H9 (cell line): ENCODE measurements around the gene ADIPOR1. TPM values are rescaled to one million over a fixed set of nuclear protein-coding genes. Genes with fewer than 3 reads are reported as not detected.

ENCODE experiments used
- DNase-seq: peaks from one replicate; pipeline ENCODE4 v3.0.0-alpha.2; 2017
- H2AFZ ChIP-seq: one replicate; pipeline ENCODE4 v1.6.1; 2013; ENCODE audit warnings: mild to moderate bottlenecking, low read length, control low read depth, moderate library complexity
- H2AK5ac ChIP-seq: 2 replicates; pipeline ENCODE4 v1.6.1; 2013; ENCODE audit warnings: low read length, control low read depth, mixed read lengths; ENCODE audit not compliant: insufficient read length
- H2BK120ac ChIP-seq: one replicate; pipeline ENCODE4 v1.6.1; 2013; ENCODE audit warnings: low read depth, mild to moderate bottlenecking, low read length, control low read depth, inconsistent platforms; ENCODE audit not compliant: poor library complexity, severe bottlenecking
- H2BK12ac ChIP-seq: 2 replicates; pipeline ENCODE4 v1.6.1; 2013; ENCODE audit warnings: low read length, control low read depth, mixed read lengths, low read depth; ENCODE audit not compliant: insufficient read length
- H2BK15ac ChIP-seq: 2 replicates; pipeline ENCODE4 v1.6.1; 2013; ENCODE audit warnings: low read depth, low read length, control low read depth
- H2BK20ac ChIP-seq: one replicate; pipeline ENCODE4 v1.6.1; 2013; ENCODE audit warnings: low read depth, mild to moderate bottlenecking, low read length, control low read depth, inconsistent platforms; ENCODE audit not compliant: poor library complexity, severe bottlenecking
- H2BK5ac ChIP-seq: 2 replicates; pipeline ENCODE4 v1.6.1; 2013; ENCODE audit warnings: low read length, control low read depth, mixed read lengths; ENCODE audit not compliant: insufficient read length
- H3K14ac ChIP-seq: 2 replicates; pipeline ENCODE4 v1.6.1; 2013; ENCODE audit warnings: low read length, control low read depth; ENCODE audit not compliant: insufficient read depth
- H3K18ac ChIP-seq: 2 replicates; pipeline ENCODE4 v1.6.1; 2013; ENCODE audit warnings: low read depth, mild to moderate bottlenecking, mixed read lengths, low read length, control low read depth; ENCODE audit not compliant: insufficient read length
- H3K23ac ChIP-seq: 2 replicates; pipeline ENCODE4 v1.6.1; 2013; ENCODE audit warnings: low read length, control low read depth, mixed read lengths, low read depth; ENCODE audit not compliant: insufficient read length
- H3K23me2 ChIP-seq: 2 replicates; pipeline ENCODE4 v1.6.1; 2013; ENCODE audit warnings: low read depth, mild to moderate bottlenecking, mixed read lengths, low read length, control low read depth; ENCODE audit not compliant: insufficient read length, poor library complexity, severe bottlenecking
- H3K27ac ChIP-seq: 2 replicates; pipeline ENCODE4 v1.5.1; 2013; ENCODE audit warnings: low read length, control low read depth, mixed read lengths, low read depth; ENCODE audit not compliant: insufficient read length
- H3K27me3 ChIP-seq: 2 replicates; pipeline ENCODE4 v1.6.1; 2013; ENCODE audit warnings: low read length, control low read depth, inconsistent platforms; ENCODE audit not compliant: insufficient read depth
- H3K4ac ChIP-seq: 2 replicates; pipeline ENCODE4 v1.6.1; 2013; ENCODE audit warnings: low read depth, mild to moderate bottlenecking, control low read depth, inconsistent platforms, low read length, moderate library complexity
- H3K4me1 ChIP-seq: 2 replicates; pipeline ENCODE4 v1.6.1; 2013; ENCODE audit warnings: low read length, control low read depth, inconsistent platforms; ENCODE audit not compliant: insufficient read depth
- H3K4me2 ChIP-seq: 2 replicates; pipeline ENCODE4 v1.6.1; 2013; ENCODE audit warnings: low read length, control low read depth, mixed read lengths; ENCODE audit not compliant: insufficient read length, insufficient read depth
- H3K56ac ChIP-seq: 2 replicates; pipeline ENCODE4 v1.6.1; 2013; ENCODE audit warnings: low read depth, mild to moderate bottlenecking, mixed read lengths, low read length, control low read depth; ENCODE audit not compliant: insufficient read length
- H3K79me1 ChIP-seq: 2 replicates; pipeline ENCODE4 v1.6.1; 2013; ENCODE audit warnings: low read depth, mild to moderate bottlenecking, moderate library complexity, low read length, control low read depth, inconsistent platforms; ENCODE audit not compliant: insufficient read depth, poor library complexity, severe bottlenecking
- H3K79me2 ChIP-seq: 2 replicates; pipeline ENCODE4 v1.6.1; 2013; ENCODE audit warnings: low read length, control low read depth, inconsistent platforms; ENCODE audit not compliant: insufficient read depth
- H3K9ac ChIP-seq: 2 replicates; pipeline ENCODE4 v1.6.1; 2013; ENCODE audit warnings: low read length, control low read depth, mixed read lengths; ENCODE audit not compliant: insufficient read length; ENCODE audit errors: extremely low read depth
- H3K9me3 ChIP-seq: one replicate; pipeline ENCODE4 v1.6.1; 2013; ENCODE audit warnings: low read depth, low read length, inconsistent platforms; ENCODE audit not compliant: control insufficient read depth
- H3T11ph ChIP-seq: one replicate; pipeline ENCODE4 v1.6.1; 2013; ENCODE audit warnings: mild to moderate bottlenecking, low read length, control low read depth, inconsistent platforms
- H4K20me1 ChIP-seq: one replicate; pipeline ENCODE4 v1.6.1; 2013; ENCODE audit not compliant: control insufficient read depth, insufficient read length, insufficient read depth
- H4K5ac ChIP-seq: 2 replicates; pipeline ENCODE4 v1.6.1; 2013; ENCODE audit warnings: low read depth, mild to moderate bottlenecking, mixed read lengths, low read length, control low read depth; ENCODE audit not compliant: insufficient read length
- H4K8ac ChIP-seq: replicated peaks from 2 replicates; pipeline ENCODE4 v1.6.1; 2013; ENCODE audit warnings: low read length, control low read depth, mixed read lengths, low read depth; ENCODE audit not compliant: insufficient read length
- H4K91ac ChIP-seq: 2 replicates; pipeline ENCODE4 v1.6.1; 2013; ENCODE audit warnings: low read depth, mild to moderate bottlenecking, moderate library complexity, mixed read lengths, low read length, control low read depth; ENCODE audit not compliant: insufficient read length
- H3K27ac Mint-ChIP-seq, 3 experiments: 2 replicates in 2 of 3; 3 replicates in 1 of 3; pipeline ENCODE4 v1.8.0; 2020 to 2021; ENCODE audit warnings: mixed read lengths in 3 of 3, mild to moderate bottlenecking in 1 of 3, moderate library complexity in 1 of 3
- H3K27me3 Mint-ChIP-seq: 2 replicates; pipeline ENCODE4 v1.8.0; 2021; ENCODE audit warnings: low read depth, mild to moderate bottlenecking, moderate library complexity, mixed read lengths
- H3K36me3 Mint-ChIP-seq, 3 experiments: 2 replicates in 2 of 3; 3 replicates in 1 of 3; pipeline ENCODE4 v1.8.0; 2020 to 2021; ENCODE audit warnings: low read depth in 3 of 3, mixed read lengths in 3 of 3; ENCODE audit not compliant: insufficient read depth in 1 of 3
- H3K4me1 Mint-ChIP-seq, 2 experiments: 2 replicates each; pipeline ENCODE4 v1.8.0; 2020; ENCODE audit warnings: mixed read lengths in 2 of 2
- H3K4me3 Mint-ChIP-seq, 2 experiments: 2 replicates in 1 of 2; 3 replicates in 1 of 2; pipeline ENCODE4 v1.8.0; 2020 to 2021; ENCODE audit warnings: mild to moderate bottlenecking in 2 of 2, mixed read lengths in 2 of 2, moderate library complexity in 1 of 2
- H3K9me3 Mint-ChIP-seq, 2 experiments: 2 replicates in 1 of 2; 3 replicates in 1 of 2; pipeline ENCODE4 v1.8.0; 2020; ENCODE audit warnings: mild to moderate bottlenecking in 2 of 2, mixed read lengths in 2 of 2, moderate library complexity in 1 of 2
- CTCF ChIP-seq: fragments of 200-600 bp; sonication (generic); conservative IDR thresholded peaks from 3 replicates; pipeline ENCODE4 v1.8.0; 2021; ENCODE audit warnings: antibody characterized with exemption, mild to moderate bottlenecking
- total RNA-seq: library from RNA; stranded (reverse); gene quantifications from 2 replicates; pipeline ENCODE4 v1.2.1, GENCODE V29; 2021

ADIPOR1 gene
- total RNA-seq, 1 experiment from 2014 or later = 65.0 TPM

GRCh38 chr1:202991112-202991511 lies 33.0 kb upstream of the ADIPOR1 start:
- no peak overlapping the region for H3K56ac ChIP-seq
- no peak overlapping the region for H2BK20ac ChIP-seq
- Mint-ChIP-seq H3K27me3 (peaks cover 15% of the 10 kb centered on the region), H3K4me1 (peaks cover 12 to 14% of the 10 kb centered on the region in 2 experiments), H3K36me3 (no peaks in the 10 kb centered on the region), H3K9me3 (no peaks in the 10 kb centered on the region), H3K27ac (no peak overlapping the region), H3K4me3 (no peak overlapping the region)
- no peak overlapping the region for H2BK12ac ChIP-seq
- no peak overlapping the region for H2BK120ac ChIP-seq
- H2AK5ac ChIP-seq = no peak overlapping the region
- no peak overlapping the region for H3K4ac ChIP-seq
- H4K91ac ChIP-seq = no peak overlapping the region
- no peaks in the 10 kb centered on the region for H3K9me3 ChIP-seq
- H3K79me1 ChIP-seq = no peaks in the 10 kb centered on the region
- no peak overlapping the region for H2BK15ac ChIP-seq
- no peaks in the 10 kb centered on the region; the same call in 1 of the 2 replicates for H3K4me1 ChIP-seq
- no peaks in the 10 kb centered on the region for H3K79me2 ChIP-seq
- no peaks in the 10 kb centered on the region for H4K20me1 ChIP-seq
- H3K23ac ChIP-seq = no peak overlapping the region
- H3K23me2 ChIP-seq = no peaks in the 10 kb centered on the region
- H3K18ac ChIP-seq = no peak overlapping the region
- no peak overlapping the region for H2AFZ ChIP-seq
- no peak for TF ChIP-seq CTCF
- DNase-seq = no peak
- H3K14ac ChIP-seq = no peak overlapping the region
- H4K5ac ChIP-seq = no peak overlapping the region
- H3K27ac ChIP-seq = no peak overlapping the region
- H3K4me2 ChIP-seq = no peak overlapping the region
- H2BK5ac ChIP-seq = no peak overlapping the region
- no peak overlapping the region for H3K9ac ChIP-seq
- no peak overlapping the region for H3T11ph ChIP-seq
- H4K8ac ChIP-seq = no peak overlapping the region
- H3K27me3 ChIP-seq = no peaks in the 10 kb centered on the region
